ENCODE results near the gene C2orf81.

Gene C2orf81

GRCh38 chr2:74439373-74439772, 18.0 kb upstream of the C2orf81 start:
- intact Hi-C loops (cut with micrococcal nuclease): no loop called here
- no peak overlapping the region for H3K4me3 Mint-ChIP-seq
- H3K27me3 Mint-ChIP-seq: peaks cover 53% of the 10 kb centered on the region
- peaks cover 74% of the 10 kb centered on the region for H3K4me1 Mint-ChIP-seq (ENCODE audit: low read depth)
- no peaks in the 10 kb centered on the region for H3K9me3 Mint-ChIP-seq
- H3K27ac Mint-ChIP-seq: peak overlapping the region; percentile 61
- H3K36me3 Mint-ChIP-seq (ENCODE audit: low read depth): peaks cover 6% of the 10 kb centered on the region

- Mint-ChIP-seq H3K27ac (peak overlapping the region; percentile 14), H3K4me1 (ENCODE audit: low read depth) (peaks cover 67% of the 10 kb centered on the region)
- intact Hi-C loops (cut with micrococcal nuclease): no loop called here
Observed at GRCh38 chr2:74438248-74438647, 16.8 kb upstream of the C2orf81 start.

GRCh38 chr2:74436848-74437695, 15.7 kb upstream of the C2orf81 start:
- H3K27ac Mint-ChIP-seq: peak overlapping the region; percentile 50
- peaks cover 6% of the 10 kb centered on the region for H3K36me3 Mint-ChIP-seq (ENCODE audit: low read depth)
- H3K4me3 Mint-ChIP-seq: no peak overlapping the region
- H3K27me3 Mint-ChIP-seq: peaks cover 34% of the 10 kb centered on the region
- peaks cover 64% of the 10 kb centered on the region for H3K4me1 Mint-ChIP-seq (ENCODE audit: low read depth)
- no peaks in the 10 kb centered on the region for H3K9me3 Mint-ChIP-seq
- intact Hi-C loops (cut with micrococcal nuclease): no loop called here

More at GRCh38 chr2:74438248-74438647, 16.8 kb upstream of the C2orf81 start:
- H3K36me3 Mint-ChIP-seq (ENCODE audit: low read depth): peaks cover 6% of the 10 kb centered on the region
- peaks cover 44% of the 10 kb centered on the region for H3K27me3 Mint-ChIP-seq
- no peaks in the 10 kb centered on the region for H3K9me3 Mint-ChIP-seq
- no peak overlapping the region for H3K4me3 Mint-ChIP-seq

- Mint-ChIP-seq H3K27ac (peak overlapping the region; percentile 50), H3K4me3 (no peak overlapping the region), H3K36me3 (ENCODE audit: low read depth) (peaks cover 6% of the 10 kb centered on the region), H3K4me1 (ENCODE audit: low read depth) (peaks cover 56% of the 10 kb centered on the region), H3K27me3 (peaks cover 26% of the 10 kb centered on the region), H3K9me3 (no peaks in the 10 kb centered on the region)
- intact Hi-C loops (cut with micrococcal nuclease): no loop called here
Observed at GRCh38 chr2:74436111-74436805, 14.8 kb upstream of the C2orf81 start.

- Mint-ChIP-seq H3K27me3 (no peaks in the 10 kb centered on the region), H3K9me3 (no peaks in the 10 kb centered on the region), H3K4me1 (ENCODE audit: low read depth) (peaks cover under 1% of the 10 kb centered on the region), H3K36me3 (ENCODE audit: low read depth) (peaks cover 34% of the 10 kb centered on the region), H3K27ac (no peak overlapping the region), H3K4me3 (no peak overlapping the region)
- intact Hi-C loops (cut with micrococcal nuclease): no loop called here
Observed at GRCh38 chr2:74430502-74430901, 9.1 kb upstream of the C2orf81 start.

- H3K27me3 Mint-ChIP-seq: no peaks in the 10 kb centered on the region
- no peak overlapping the region for H3K4me3 Mint-ChIP-seq
- H3K9me3 Mint-ChIP-seq: no peaks in the 10 kb centered on the region
- H3K4me1 Mint-ChIP-seq (ENCODE audit: low read depth): no peaks in the 10 kb centered on the region
- H3K36me3 Mint-ChIP-seq (ENCODE audit: low read depth): peaks cover 41% of the 10 kb centered on the region
- H3K27ac Mint-ChIP-seq: no peak overlapping the region
- intact Hi-C loops (cut with micrococcal nuclease): no loop called here
Observed at GRCh38 chr2:74429487-74430451, 8.3 kb upstream of the C2orf81 start.

- H3K27ac Mint-ChIP-seq: no peak overlapping the region
- H3K9me3 Mint-ChIP-seq: no peaks in the 10 kb centered on the region
- H3K4me1 Mint-ChIP-seq (ENCODE audit: low read depth): no peaks in the 10 kb centered on the region
- H3K36me3 Mint-ChIP-seq (ENCODE audit: low read depth): peaks cover 42% of the 10 kb centered on the region
- no peak overlapping the region for H3K4me3 Mint-ChIP-seq
- intact Hi-C loops (cut with micrococcal nuclease): no loop called here
- no peaks in the 10 kb centered on the region for H3K27me3 Mint-ChIP-seq
Observed at GRCh38 chr2:74428675-74429074, 7.3 kb upstream of the C2orf81 start.

- Mint-ChIP-seq H3K9me3 (no peaks in the 10 kb centered on the region), H3K27ac (peak overlapping the region; percentile 1), H3K27me3 (peaks cover 4% of the 10 kb centered on the region), H3K4me3 (no peak overlapping the region), H3K36me3 (ENCODE audit: low read depth) (peaks cover 42% of the 10 kb centered on the region), H3K4me1 (ENCODE audit: low read depth) (peaks cover 4% of the 10 kb centered on the region)
- intact Hi-C loops (cut with micrococcal nuclease): no loop called here
Observed at GRCh38 chr2:74427551-74427950, 6.1 kb upstream of the C2orf81 start.

- Mint-ChIP-seq H3K36me3 (ENCODE audit: low read depth) (peaks cover 51% of the 10 kb centered on the region), H3K27ac (no peak overlapping the region), H3K9me3 (no peaks in the 10 kb centered on the region), H3K27me3 (peaks cover 7% of the 10 kb centered on the region), H3K4me1 (ENCODE audit: low read depth) (peaks cover 15% of the 10 kb centered on the region), H3K4me3 (no peak overlapping the region)
- intact Hi-C loops (cut with micrococcal nuclease): no loop called here
Observed at GRCh38 chr2:74426181-74426758, 4.9 kb upstream of the C2orf81 start.

- intact Hi-C loops (cut with micrococcal nuclease): no loop called here
- no peak overlapping the region for H3K27ac Mint-ChIP-seq
- H3K4me3 Mint-ChIP-seq: no peak overlapping the region
- H3K36me3 Mint-ChIP-seq (ENCODE audit: low read depth): peaks cover 53% of the 10 kb centered on the region
- H3K9me3 Mint-ChIP-seq: no peaks in the 10 kb centered on the region
- H3K4me1 Mint-ChIP-seq (ENCODE audit: low read depth): peaks cover 21% of the 10 kb centered on the region
- H3K27me3 Mint-ChIP-seq: peaks cover 7% of the 10 kb centered on the region
Observed at GRCh38 chr2:74425523-74425922, 4.1 kb upstream of the C2orf81 start.

- Mint-ChIP-seq H3K9me3 (no peaks in the 10 kb centered on the region), H3K27me3 (peaks cover 7% of the 10 kb centered on the region), H3K4me1 (ENCODE audit: low read depth) (peaks cover 26% of the 10 kb centered on the region), H3K27ac (no peak overlapping the region), H3K4me3 (no peak overlapping the region), H3K36me3 (ENCODE audit: low read depth) (peaks cover 49% of the 10 kb centered on the region)
- intact Hi-C loops (cut with micrococcal nuclease): no loop called here
Observed at GRCh38 chr2:74424995-74425406, 3.6 kb upstream of the C2orf81 start.

GRCh38 chr2:74424139-74424992, 2.9 kb upstream of the C2orf81 start:
- H3K27me3 Mint-ChIP-seq: peaks cover 7% of the 10 kb centered on the region
- no peak overlapping the region for H3K27ac Mint-ChIP-seq
- H3K36me3 Mint-ChIP-seq (ENCODE audit: low read depth): peaks cover 43% of the 10 kb centered on the region
- H3K4me3 Mint-ChIP-seq: no peak overlapping the region
- H3K4me1 Mint-ChIP-seq (ENCODE audit: low read depth): peaks cover 30% of the 10 kb centered on the region
- intact Hi-C loops (cut with micrococcal nuclease): no loop called here
- no peaks in the 10 kb centered on the region for H3K9me3 Mint-ChIP-seq

Measured in dendritic cell treated with granulocyte-macrophage colony-stimulating factor and Interleukin-4, amounts not matched to agents 40 ng/mL and 50 ng/mL, for 4 days (primary cell).